Measurements from ENCODE around the gene B4GALT1.

DNA sequence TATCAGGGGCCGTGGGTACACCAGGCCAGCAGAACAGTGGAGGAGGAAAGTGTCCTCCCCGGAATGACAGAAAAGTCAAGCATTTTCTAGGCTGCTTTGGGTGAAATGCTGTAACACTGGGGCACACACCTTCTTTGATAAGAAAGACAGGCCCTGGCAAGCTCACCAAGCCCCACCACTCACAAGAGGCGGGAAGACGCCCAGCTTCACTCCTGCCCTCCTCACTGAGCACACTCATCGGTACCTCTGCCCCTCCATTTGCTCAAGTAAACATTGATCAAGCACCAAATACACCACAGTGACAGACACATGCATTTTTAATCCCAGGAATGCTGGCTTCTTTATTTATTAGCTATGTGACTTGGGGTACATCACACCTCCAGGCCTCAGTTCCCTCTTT, 43.1 kb downstream of the B4GALT1 start:
- no peak for TF ChIP-seq EP300 (IDR thresholded peaks at IDR 0.05)
- TF ChIP-seq, protein P1, sequence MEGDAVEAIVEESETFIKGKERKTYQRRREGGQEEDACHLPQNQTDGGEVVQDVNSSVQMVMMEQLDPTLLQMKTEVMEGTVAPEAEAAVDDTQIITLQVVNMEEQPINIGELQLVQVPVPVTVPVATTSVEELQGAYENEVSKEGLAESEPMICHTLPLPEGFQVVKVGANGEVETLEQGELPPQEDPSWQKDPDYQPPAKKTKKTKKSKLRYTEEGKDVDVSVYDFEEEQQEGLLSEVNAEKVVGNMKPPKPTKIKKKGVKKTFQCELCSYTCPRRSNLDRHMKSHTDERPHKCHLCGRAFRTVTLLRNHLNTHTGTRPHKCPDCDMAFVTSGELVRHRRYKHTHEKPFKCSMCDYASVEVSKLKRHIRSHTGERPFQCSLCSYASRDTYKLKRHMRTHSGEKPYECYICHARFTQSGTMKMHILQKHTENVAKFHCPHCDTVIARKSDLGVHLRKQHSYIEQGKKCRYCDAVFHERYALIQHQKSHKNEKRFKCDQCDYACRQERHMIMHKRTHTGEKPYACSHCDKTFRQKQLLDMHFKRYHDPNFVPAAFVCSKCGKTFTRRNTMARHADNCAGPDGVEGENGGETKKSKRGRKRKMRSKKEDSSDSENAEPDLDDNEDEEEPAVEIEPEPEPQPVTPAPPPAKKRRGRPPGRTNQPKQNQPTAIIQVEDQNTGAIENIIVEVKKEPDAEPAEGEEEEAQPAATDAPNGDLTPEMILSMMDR (IDR thresholded peaks at IDR 0.05): no peak
- no peak for TF ChIP-seq POLR2A (IDR thresholded peaks at IDR 0.05)
- no peak for TF ChIP-seq POLR2AphosphoS5 (IDR thresholded peaks at IDR 0.05)

Measured in sigmoid colon (tissue), 4 donors.